HepG2 (cell line): ENCODE data around the gene COPZ1. TPM values are rescaled to one million over a fixed set of nuclear protein-coding genes. Genes with fewer than 3 reads are reported as not detected.
A peak's percentile ranks its signal among the peaks of the same experiment; 100 is the strongest.

Experiments
- CENPT ChIP-seq: sonication (generic); formaldehyde crosslinking; IDR thresholded peaks from 2 replicates; pipeline ENCODE4 v1.8.0; 2022; ENCODE audit warnings: low read depth, mild to moderate bottlenecking, moderate library complexity, missing genetic modification reagents
- CHD2 ChIP-seq: IDR thresholded peaks from 2 replicates; pipeline ENCODE4 v1.6.1; 2011; ENCODE audit warnings: low read depth, low read length, improper control_type of control experiment
- FOXC1 ChIP-seq: sonication (generic); formaldehyde crosslinking; IDR thresholded peaks from 2 replicates; pipeline ENCODE4 v1.8.0; 2022; ENCODE audit warnings: mild to moderate bottlenecking, missing genetic modification reagents, borderline replicate concordance
- HOXA9 ChIP-seq: sonication (generic); formaldehyde crosslinking; IDR thresholded peaks from 2 replicates; pipeline ENCODE4 v1.8.1; 2022; ENCODE audit warnings: missing genetic modification reagents, mild to moderate bottlenecking, moderate library complexity, borderline replicate concordance
- IRX3 ChIP-seq: sonication (generic); formaldehyde crosslinking; IDR thresholded peaks from 2 replicates; pipeline ENCODE4 v1.8.1; 2023; ENCODE audit warnings: mild to moderate bottlenecking, low read depth, missing genetic modification reagents, borderline replicate concordance
- ISL2 ChIP-seq: sonication (generic); formaldehyde crosslinking; IDR thresholded peaks from 2 replicates; pipeline ENCODE4 v1.5.0; 2020; ENCODE audit warnings: missing genetic modification reagents
- JDP2 ChIP-seq: sonication (generic); formaldehyde crosslinking; IDR thresholded peaks from 2 replicates; pipeline ENCODE4 v1.8.1; 2022; ENCODE audit warnings: missing genetic modification reagents, borderline replicate concordance
- KMT2B ChIP-seq: IDR thresholded peaks from 2 replicates; pipeline ENCODE4 v1.6.1; 2016; ENCODE audit warnings: missing genetic modification reagents, missing compliant biosample characterization
- MXD4 ChIP-seq: IDR thresholded peaks from 2 replicates; pipeline ENCODE4 v1.6.1; 2016; ENCODE audit warnings: mild to moderate bottlenecking, missing biosample characterization, missing genetic modification reagents
- NFIB ChIP-seq: sonication (generic); formaldehyde crosslinking; IDR thresholded peaks from 2 replicates; pipeline ENCODE4 v1.9.0; 2021; ENCODE audit warnings: missing genetic modification reagents, mild to moderate bottlenecking, borderline replicate concordance
- PTBP1 ChIP-seq: fragments of 200-400 bp; formaldehyde crosslinking; IDR thresholded peaks from 2 replicates; pipeline ENCODE4 v1.6.1; 2018; ENCODE audit warnings: low read length, low read depth; ENCODE audit not compliant: poor library complexity, severe bottlenecking
- SPEN ChIP-seq: sonication (generic); formaldehyde crosslinking; IDR thresholded peaks from 2 replicates; pipeline ENCODE4 v1.5.1; 2020; ENCODE audit warnings: low read depth, mild to moderate bottlenecking, missing genetic modification reagents
- SRY ChIP-seq: sonication (generic); formaldehyde crosslinking; IDR thresholded peaks from 2 replicates; pipeline ENCODE4 v1.8.0; 2022; ENCODE audit warnings: mild to moderate bottlenecking, missing genetic modification reagents
- STAG1 ChIP-seq: sonication (generic); formaldehyde crosslinking; IDR thresholded peaks from 2 replicates; pipeline ENCODE4 v1.4.0; 2020; ENCODE audit warnings: missing genetic modification reagents
- STAT6 ChIP-seq: sonication (generic); formaldehyde crosslinking; IDR thresholded peaks from 2 replicates; pipeline ENCODE4 v1.4.0; 2020; ENCODE audit warnings: missing genetic modification reagents, mild to moderate bottlenecking, borderline replicate concordance
- TFAP4 ChIP-seq: sonication (generic); IDR thresholded peaks from 2 replicates; pipeline ENCODE4 v1.6.1; 2016; ENCODE audit warnings: low read depth, borderline replicate concordance
- TFE3 ChIP-seq: IDR thresholded peaks from 2 replicates; pipeline ENCODE4 v1.6.1; 2016
- ZIK1 ChIP-seq: sonication (generic); formaldehyde crosslinking; IDR thresholded peaks from 2 replicates; pipeline ENCODE4 v1.5.0; 2020; ENCODE audit warnings: mild to moderate bottlenecking, low read depth, missing genetic modification reagents, borderline replicate concordance
- ZMAT5 ChIP-seq: sonication (generic); formaldehyde crosslinking; IDR thresholded peaks from 2 replicates; pipeline ENCODE4 v1.5.0; 2020; ENCODE audit warnings: mild to moderate bottlenecking, low read depth, missing genetic modification reagents, borderline replicate concordance
- ZNF10 ChIP-seq: sonication (generic); formaldehyde crosslinking; IDR thresholded peaks from 2 replicates; pipeline ENCODE4 v1.4.0; 2020; ENCODE audit warnings: mild to moderate bottlenecking, low read depth, missing genetic modification reagents, borderline replicate concordance
- ZNF224 ChIP-seq: sonication (generic); formaldehyde crosslinking; IDR thresholded peaks from 2 replicates; pipeline ENCODE4 v1.5.0; 2020; ENCODE audit warnings: mild to moderate bottlenecking, missing genetic modification reagents
- ZNF256 ChIP-seq: sonication (generic); formaldehyde crosslinking; conservative IDR thresholded peaks from 2 replicates; pipeline ENCODE4 v1.4.0; 2020; ENCODE audit warnings: missing genetic modification reagents
- ZNF333 ChIP-seq: sonication (generic); formaldehyde crosslinking; IDR thresholded peaks from 2 replicates; pipeline ENCODE4 v1.4.0; 2020; ENCODE audit warnings: mild to moderate bottlenecking, missing genetic modification reagents, borderline replicate concordance
- ZNF563 ChIP-seq: sonication (generic); formaldehyde crosslinking; IDR thresholded peaks from 2 replicates; pipeline ENCODE4 v1.8.0; 2022; ENCODE audit warnings: mild to moderate bottlenecking, moderate library complexity, missing genetic modification reagents
- ZNF672 ChIP-seq: sonication (generic); formaldehyde crosslinking; IDR thresholded peaks from 2 replicates; pipeline ENCODE4 v1.8.1; 2022; ENCODE audit warnings: missing genetic modification reagents
- polyA plus RNA-seq, 8 experiments: library from polyadenylated mRNA; depleted of rRNA in 3 of 8; stranded (reverse) in 7 of 8; unstranded in 1 of 8; fragments of >200 nt; fragmentation: Illumina TruSeq in 4 of 8; extraction: Trizol in 4 of 8; gene quantifications; 2 replicates each; pipeline versions ENCODE4 v1.2.1 to v1.2.3, GENCODE V29; 2011 to 2016; ENCODE audit warnings: low read depth in 4 of 8, missing spikeins in 1 of 8, mixed read lengths in 1 of 8; ENCODE audit not compliant: insufficient read depth in 1 of 8
- total RNA-seq, 5 experiments: library from RNA; depleted of rRNA; stranded (reverse); fragments of >200 nt; fragmentation: Illumina TruSeq; extraction: Trizol; gene quantifications; 2 replicates each; pipeline ENCODE4 v1.2.3, GENCODE V29; 2016; ENCODE audit warnings: low read depth in 1 of 5

Gene COPZ1
- total and polyA plus RNA-seq, 2 of the 13 experiments (the other 11 are each of a cell fraction or from before 2014, with no cell fraction given), result 125 to 184 TPM

GRCh38 chr12:54324617-54325441 is at the start of gene COPZ1 (continued):
- TF ChIP-seq TFE3 (CRISPR knock-in tag) (peak; percentile 46; the same call in 1 of the 2 replicates), SPEN (CRISPR knock-in tag) (peak; percentile 66), KMT2B (CRISPR knock-in tag) (peak; percentile 81), ZNF224 (CRISPR knock-in tag) (no peak), ZNF672 (CRISPR knock-in tag) (no peak), IRX3 (CRISPR knock-in tag) (no peak), NFIB (CRISPR knock-in tag) (no peak), FOXC1 (CRISPR knock-in tag) (no peak), CHD2 (no peak; the same call in 1 of the 2 replicates), ZNF256 (CRISPR knock-in tag) (no peak), STAT6 (CRISPR knock-in tag) (no peak), ZIK1 (CRISPR knock-in tag) (peak; percentile 59; the same call in 1 of the 2 replicates), STAG1 (CRISPR knock-in tag) (peak; percentile 87), JDP2 (CRISPR knock-in tag) (no peak), SRY (CRISPR knock-in tag) (peak; percentile 47; the same call in 1 of the 2 replicates), ZNF333 (no peak), CENPT (CRISPR knock-in tag) (no peak), ZNF10 (CRISPR knock-in tag) (no peak), TFAP4 (peak; percentile 92), HOXA9 (CRISPR knock-in tag) (no peak), PTBP1 (no peak), ZNF563 (CRISPR knock-in tag) (0 out of 2 replicates have a peak, but pooled peaks have one; percentile 40), MXD4 (CRISPR knock-in tag) (peak; percentile 62), ZMAT5 (CRISPR knock-in tag) (no peak), ISL2 (CRISPR knock-in tag) (no peak)
